NCI-H128 (cell line): ENCODE data around the gene LRBA.
"Not testable (repeated sequence)": the region's sequence is repeated elsewhere in the genome, so short reads cannot be mapped to it uniquely, and the experiment has no call there.

Source experiments
- DNase-seq: peaks from one replicate; lab custom pipeline; 2025; ENCODE audit not compliant: unreplicated experiment; lab: John Stamatoyannopoulos, UW

Gene LRBA

GRCh38 chr4:150436598-150437370 is 578.3 kb downstream of the LRBA start:
- no peak for DNase-seq

GRCh38 chr4:150431221-150431620 is 583.9 kb downstream of the LRBA start:
- DNase-seq, result no peak

- DNase-seq, result no peak
Observed at GRCh38 chr4:150425161-150425560, 589.9 kb downstream of the LRBA start.

- DNase-seq, result no peak
Observed at GRCh38 chr4:150423503-150423902, 591.6 kb downstream of the LRBA start.

GRCh38 chr4:150423074-150423473 is 592.0 kb downstream of the LRBA start:
- DNase-seq, result no peak

- DNase-seq, result no peak
Observed at GRCh38 chr4:150421612-150422011, 593.5 kb downstream of the LRBA start.

- no peak for DNase-seq
Observed at GRCh38 chr4:150419939-150420338, 595.1 kb downstream of the LRBA start.

GRCh38 chr4:150418757-150419410 is 596.2 kb downstream of the LRBA start:
- DNase-seq, result no peak

- DNase-seq, result no peak
Observed at GRCh38 chr4:150415213-150415612, 599.9 kb downstream of the LRBA start.

- DNase-seq, result peak; percentile 2
Observed at GRCh38 chr4:150411520-150411919, 603.6 kb downstream of the LRBA start.

- peak; percentile 76 for DNase-seq
Observed at GRCh38 chr4:150402871-150403272, 612.2 kb downstream of the LRBA start.

GRCh38 chr4:150401083-150401687 is 613.9 kb downstream of the LRBA start:
- DNase-seq, result no peak

- no peak for DNase-seq
Observed at GRCh38 chr4:150395872-150396271, 619.2 kb downstream of the LRBA start.

- DNase-seq, result no peak
Observed at GRCh38 chr4:150394046-150394445, 621.0 kb downstream of the LRBA start.

GRCh38 chr4:150391052-150391451 is 624.0 kb downstream of the LRBA start:
- DNase-seq, result no peak

- DNase-seq, result no peak
Observed at GRCh38 chr4:150390531-150390910, 624.6 kb downstream of the LRBA start.

GRCh38 chr4:150389896-150390530 is 625.1 kb downstream of the LRBA start:
- DNase-seq, result no peak

- DNase-seq, result no peak
Observed at GRCh38 chr4:150387981-150388380, 627.1 kb downstream of the LRBA start.

GRCh38 chr4:150386415-150386814 is 628.7 kb downstream of the LRBA start:
- not testable (repeated sequence) for DNase-seq

- DNase-seq, result peak; percentile 15
Observed at GRCh38 chr4:150385606-150386005, 629.5 kb downstream of the LRBA start.

- no peak for DNase-seq
Observed at GRCh38 chr4:150384249-150384648, 630.8 kb downstream of the LRBA start.

- DNase-seq, result no peak
Observed at GRCh38 chr4:150382028-150382427, 633.1 kb downstream of the LRBA start.
